C4-2B (cell line): ENCODE results near the gene TSC22D1.
"Not testable (repeated sequence)": the region's sequence is repeated elsewhere in the genome, so short reads cannot be mapped to it uniquely, and the experiment has no call there.

ENCODE experiments used
- H3K27ac ChIP-seq: fragments of 450-650 bp; 2 replicates; pipeline ENCODE4 v1.5.1; 2017
- ZFX ChIP-seq: fragments of 450-650 bp; IDR thresholded peaks from 2 replicates; pipeline ENCODE4 v1.6.1; 2017
- TF ChIP-seq, protein P1 (sequence below): fragments of 450-650 bp; conservative IDR thresholded peaks from 2 replicates; pipeline ENCODE4 v1.5.1; 2017; ENCODE audit warnings: mild to moderate bottlenecking

TSC22D1 gene

DNA sequence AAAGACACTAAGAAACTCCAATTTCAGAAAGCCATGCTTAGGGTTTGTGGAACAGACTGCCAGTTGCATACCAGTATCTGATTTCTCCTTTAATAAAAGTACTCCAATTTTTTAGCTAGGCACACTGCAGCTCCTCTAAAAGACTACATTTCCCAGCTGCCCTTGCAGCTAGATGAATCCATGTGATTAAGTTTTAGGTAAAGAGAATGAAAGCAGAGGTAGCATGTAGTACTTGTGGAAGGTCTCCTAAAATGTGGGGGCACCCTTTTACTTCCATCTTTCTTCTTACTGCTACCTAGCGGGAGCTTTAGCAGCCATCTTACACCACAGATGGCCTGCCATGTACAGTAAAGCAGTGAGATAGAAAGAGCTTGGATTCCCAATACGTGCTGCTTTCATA lies 33.0 kb upstream of the TSC22D1 start:
- no peak overlapping the region for H3K27ac ChIP-seq
- no peak for TF ChIP-seq ZFX
- TF ChIP-seq, protein P1, sequence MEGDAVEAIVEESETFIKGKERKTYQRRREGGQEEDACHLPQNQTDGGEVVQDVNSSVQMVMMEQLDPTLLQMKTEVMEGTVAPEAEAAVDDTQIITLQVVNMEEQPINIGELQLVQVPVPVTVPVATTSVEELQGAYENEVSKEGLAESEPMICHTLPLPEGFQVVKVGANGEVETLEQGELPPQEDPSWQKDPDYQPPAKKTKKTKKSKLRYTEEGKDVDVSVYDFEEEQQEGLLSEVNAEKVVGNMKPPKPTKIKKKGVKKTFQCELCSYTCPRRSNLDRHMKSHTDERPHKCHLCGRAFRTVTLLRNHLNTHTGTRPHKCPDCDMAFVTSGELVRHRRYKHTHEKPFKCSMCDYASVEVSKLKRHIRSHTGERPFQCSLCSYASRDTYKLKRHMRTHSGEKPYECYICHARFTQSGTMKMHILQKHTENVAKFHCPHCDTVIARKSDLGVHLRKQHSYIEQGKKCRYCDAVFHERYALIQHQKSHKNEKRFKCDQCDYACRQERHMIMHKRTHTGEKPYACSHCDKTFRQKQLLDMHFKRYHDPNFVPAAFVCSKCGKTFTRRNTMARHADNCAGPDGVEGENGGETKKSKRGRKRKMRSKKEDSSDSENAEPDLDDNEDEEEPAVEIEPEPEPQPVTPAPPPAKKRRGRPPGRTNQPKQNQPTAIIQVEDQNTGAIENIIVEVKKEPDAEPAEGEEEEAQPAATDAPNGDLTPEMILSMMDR, result no peak

DNA sequence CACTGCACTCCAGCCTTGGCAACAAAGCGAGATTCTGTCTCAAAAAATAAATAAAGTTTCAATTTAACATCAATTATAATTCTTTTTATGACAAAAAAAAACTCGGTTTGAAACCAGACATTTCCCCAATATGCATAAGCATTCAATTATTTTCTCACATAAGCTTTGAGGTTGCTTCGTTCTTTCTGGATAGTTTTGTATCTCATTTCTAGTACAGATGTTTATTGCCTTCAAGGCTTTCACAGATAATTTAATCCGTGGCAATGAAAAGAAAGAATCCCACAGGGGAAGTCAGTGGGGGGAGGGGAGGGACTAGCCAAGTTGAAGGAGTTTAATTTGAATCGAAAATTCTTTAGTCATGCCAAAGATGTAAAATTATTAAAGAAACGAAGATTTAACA lies 29.6 kb upstream of the TSC22D1 start:
- TF ChIP-seq, protein P1, result no peak
- no peak for TF ChIP-seq ZFX
- no peak overlapping the region for H3K27ac ChIP-seq

DNA sequence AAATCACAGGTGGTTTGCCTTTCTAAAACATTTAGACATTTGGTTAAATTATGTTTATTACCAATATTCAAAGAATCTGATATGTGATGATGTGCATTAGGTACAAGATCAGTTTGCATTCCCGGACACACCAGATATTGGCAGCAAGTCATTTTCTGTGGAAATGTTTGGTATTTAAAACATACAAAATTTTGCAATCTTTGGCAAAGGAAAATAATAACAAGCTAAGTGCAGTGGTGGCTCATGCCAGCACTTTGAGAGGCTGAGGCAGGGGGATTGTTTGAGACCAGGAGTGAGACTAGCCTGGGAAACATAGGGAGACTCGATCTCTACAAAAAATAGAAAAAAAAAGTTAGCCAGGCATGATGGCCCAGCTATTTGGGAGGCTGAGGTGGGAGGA lies 29.1 kb upstream of the TSC22D1 start:
- TF ChIP-seq ZFX, result no peak
- TF ChIP-seq, protein P1, result no peak
- H3K27ac ChIP-seq, result no peak overlapping the region

DNA sequence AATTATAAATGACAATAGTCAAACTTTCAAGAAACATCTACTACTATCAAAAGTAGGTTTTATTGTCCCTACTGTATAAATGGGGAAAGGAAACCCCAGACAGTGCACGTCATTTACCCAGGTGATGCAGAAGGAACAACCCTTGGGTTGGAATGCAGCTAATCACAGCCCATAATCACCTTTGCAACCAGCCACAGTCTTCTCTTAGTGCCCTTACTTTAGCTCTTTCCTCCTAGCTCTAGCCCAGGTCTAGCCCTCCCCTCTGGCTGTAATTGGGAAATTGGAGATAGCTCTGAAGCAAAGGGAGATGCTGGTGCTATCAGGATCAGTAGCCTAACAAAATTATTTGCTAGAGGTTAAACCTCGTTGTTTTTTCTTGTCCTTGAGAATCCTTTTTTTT lies 25.5 kb upstream of the TSC22D1 start:
- no peak for TF ChIP-seq ZFX
- TF ChIP-seq, protein P1, result no peak
- H3K27ac ChIP-seq, result no peak overlapping the region

DNA sequence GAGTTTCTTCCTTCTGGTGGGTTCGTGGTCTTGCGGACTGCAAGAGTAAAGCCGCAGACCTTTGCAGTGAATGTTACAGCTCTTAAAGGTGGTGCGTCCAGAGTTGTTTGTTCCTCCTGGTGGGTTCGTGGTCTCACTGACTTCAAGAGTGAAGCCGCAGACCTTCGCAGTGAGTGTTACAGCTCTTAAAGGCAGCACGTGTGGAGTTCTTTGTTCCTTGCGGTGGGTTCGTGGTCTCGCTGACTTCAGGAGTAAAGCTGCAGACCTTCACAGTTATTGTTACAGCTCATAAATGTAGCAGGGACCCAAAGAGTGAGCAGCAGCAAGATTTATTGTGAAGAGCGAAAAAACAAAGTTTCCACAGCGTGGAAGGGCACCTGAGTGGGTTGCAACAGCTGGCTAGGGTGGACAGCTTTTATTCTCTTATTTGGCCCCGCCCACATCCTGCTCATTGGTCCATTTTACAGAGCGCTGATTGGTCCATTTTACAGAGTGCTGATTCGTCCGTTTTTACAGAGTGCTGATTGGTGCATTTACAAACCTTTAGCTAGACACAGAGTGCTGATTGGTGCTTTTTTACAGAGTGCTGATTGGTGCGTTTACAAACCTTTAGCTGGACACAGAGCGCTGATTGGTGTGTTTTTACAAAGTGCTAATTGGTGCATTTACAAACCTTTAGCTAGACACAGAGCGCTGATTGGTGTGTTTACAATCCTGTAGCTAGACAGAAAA lies 17.9 kb upstream of the TSC22D1 start:
- not testable (repeated sequence) for H3K27ac ChIP-seq

DNA sequence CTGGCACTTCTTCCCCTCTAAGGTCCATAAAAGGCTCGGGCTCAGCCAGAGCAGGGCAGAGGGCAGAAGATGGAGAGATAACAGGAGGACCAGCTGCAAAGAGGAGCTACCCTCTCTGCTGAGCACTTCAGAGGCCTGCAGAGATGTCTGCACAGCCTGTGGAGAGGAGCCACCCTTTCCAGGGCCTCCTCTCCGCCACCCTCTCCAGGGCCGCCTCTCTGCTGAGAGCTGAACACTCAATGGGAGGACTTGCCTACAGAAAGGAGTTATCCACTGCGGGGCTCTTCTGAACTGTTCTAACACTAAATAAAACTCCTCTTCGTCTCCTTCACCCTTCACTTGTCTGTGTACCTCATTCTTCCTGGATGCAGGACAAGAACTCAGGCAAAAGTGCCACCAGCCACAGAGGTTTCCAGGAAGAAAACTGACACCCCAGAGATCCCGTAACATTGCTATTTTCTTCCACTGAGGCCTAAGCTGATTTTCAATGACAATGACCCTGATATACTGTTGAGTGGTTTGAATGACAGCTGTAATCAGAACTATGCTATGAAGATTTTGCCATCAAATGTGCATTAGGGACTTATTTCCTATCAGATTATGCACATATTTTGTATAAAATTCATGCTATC lies 16.2 kb upstream of the TSC22D1 start:
- TF ChIP-seq, protein P1, result no peak
- no peak for TF ChIP-seq ZFX
- H3K27ac ChIP-seq, result no peak overlapping the region

DNA sequence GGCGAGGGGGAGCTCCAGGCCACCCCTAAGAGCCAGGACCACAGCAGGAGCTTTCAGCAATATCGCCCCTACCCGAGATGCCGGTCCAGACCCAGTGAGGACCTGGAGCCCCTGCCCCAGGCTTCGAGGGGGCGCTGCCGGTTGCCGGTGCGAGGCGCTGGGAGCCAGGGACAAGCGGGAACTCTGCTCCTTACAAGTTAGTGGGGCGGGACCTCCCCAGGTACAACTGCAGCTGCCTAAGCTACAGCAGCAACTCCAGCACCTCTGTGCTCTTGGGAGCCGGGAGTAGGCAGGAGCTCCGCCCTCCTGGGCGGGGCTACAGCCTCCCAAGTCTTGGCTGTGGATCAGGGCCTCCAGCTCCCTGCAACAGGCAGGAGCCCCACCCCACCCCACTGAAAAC lies 15.2 kb upstream of the TSC22D1 start:
- TF ChIP-seq ZFX, result no peak
- TF ChIP-seq, protein P1, result no peak
- no peak overlapping the region for H3K27ac ChIP-seq

DNA sequence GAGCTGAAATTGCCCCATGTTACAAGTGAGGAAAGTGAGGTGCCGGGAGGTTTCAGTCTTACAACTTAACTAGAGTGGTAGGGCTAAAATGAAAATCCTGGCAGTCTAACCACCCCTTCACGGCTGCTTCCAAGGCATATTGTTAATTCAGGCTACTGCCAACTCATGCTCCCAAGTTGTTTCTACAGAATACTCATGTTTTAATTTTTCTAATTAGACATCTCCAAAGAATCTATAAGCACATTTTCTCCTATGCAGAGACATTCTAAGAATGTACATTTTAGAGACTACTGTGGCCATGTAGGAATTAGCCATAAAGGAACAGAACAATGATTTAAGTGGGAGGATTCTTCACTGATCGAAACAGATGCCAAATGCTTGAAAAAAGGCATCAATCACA lies 7.0 kb upstream of the TSC22D1 start:
- TF ChIP-seq, protein P1, result no peak
- no peak for TF ChIP-seq ZFX
- no peak overlapping the region for H3K27ac ChIP-seq
